Pancreas (tissue), 10 donors: ENCODE data around the gene HNF1A. TPM values are rescaled to one million over a fixed set of nuclear protein-coding genes. Genes with fewer than 3 reads are reported as not detected.
A peak's percentile ranks its signal among the peaks of the same experiment; 100 is the strongest.

Experiments
- ATAC-seq, 4 donors: fragments of 200-7000 bp; cut with Tn5 transposase; one replicate each; pipeline versions ENCODE4 v1.8.0 to v1.9.1; 2020; ENCODE audit warnings: mild to moderate bottlenecking in 4 of 4, moderate library complexity in 4 of 4
- DNase-seq, 6 donors: peaks; one replicate each; pipeline ENCODE4 v3.0.0-alpha.2; 2020
- FAIRE-seq: peaks from 2 replicates; lab custom pipeline; 2012; peaks lifted over from hg19 to GRCh38; lab: Jason Lieb, UNC
- H3K27ac ChIP-seq, 4 donors: fragments of 200-600 bp; sonication (generic); 1 replicate in 3 of 4; 2 replicates in 1 of 4; pipeline versions ENCODE4 v1.5.0 to v1.8.0; 2020
- H3K27me3 ChIP-seq, 4 donors: fragments of 200-600 bp; one replicate each; pipeline ENCODE4 v1.8.0; 2021
- H3K36me3 ChIP-seq, 3 donors: fragments of 200-600 bp; sonication (generic) in 1 of 3; one replicate each; pipeline versions ENCODE4 v1.5.0 to v1.8.0; 2020 to 2021
- H3K4me1 ChIP-seq, 3 donors: fragments of 200-600 bp; one replicate each; pipeline ENCODE4 v1.8.0; 2021
- H3K4me3 ChIP-seq, 4 donors: fragments of 200-600 bp; sonication (generic) in 2 of 4; one replicate each; pipeline versions ENCODE4 v1.5.0 to v1.8.0; 2020 to 2021
- H3K9me3 ChIP-seq, 4 donors: fragments of 200-600 bp; one replicate each; pipeline ENCODE4 v1.8.0; 2021
- CTCF ChIP-seq, 4 donors: fragments of 200-600 bp; sonication (generic) in 3 of 4; IDR thresholded peaks; one replicate each; pipeline versions ENCODE4 v1.5.0 to v1.8.0; 2021; ENCODE audit warnings: antibody characterized with exemption in 4 of 4
- WGBS, 2 donors: extraction: QIAGEN DNeasy Blood & Tissue Kit; methylation state at CpG; one replicate each; pipeline ENCODE4 v1.1.7; 2013; 5-methylcytosine and 5-hydroxymethylcytosine counted together
- intact Hi-C, 3 donors: fragments of 100-400 bp; cut with DNase I; formaldehyde crosslinking; loops; one replicate each; pipeline versions ENCODE4 v1.11.1 to v1.14.2; 2022
- polyA plus RNA-seq, 2 donors: library from polyadenylated mRNA; stranded (reverse); fragments of 200-250 nt; gene quantifications; one replicate each; pipeline ENCODE4 v1.2.3, GENCODE V29; 2013
- total RNA-seq, 6 donors: library from RNA; stranded (reverse); fragmentation: NEBNext Ultra II Directional in 4 of 6; extraction: Animal tissue kit (Norgen Biotek cat#: 25700) in 4 of 6; gene quantifications; one replicate each; pipeline versions ENCODE4 v1.2.1 to v1.2.4, GENCODE V29; 2021 to 2023
- donor health status: healthy with polysubstance abuse.
- donor health status: DM: no; HTN: no; CAD: no; lungs with moderate emphysema.
- donor health status: DM: no; HTN: no; CAD: no.
- donor health status: control.
- donor health status: control.
- donor health status: Bipolar disorder and iron deficiency.
- donor health status: DM: yes; HTN: yes; CAD: no.
- donor health status: DM: no; HTN: no; CAD: no.
- donor health status: DM: no; HTN: no; CAD: no.
- donor health status: DM: yes; HTN: yes; CAD: no.

The HNF1A gene
- total and polyA plus RNA-seq, 8 donors: 4.9 to 17.2 (median 7.8) TPM

GRCh38 chr12:121013715-121014114, 35.4 kb downstream of the HNF1A start:
- WGBS, 2 donors: 71 to 74% methylated on average over 3 of the region's 3 CpGs
- H3K36me3 ChIP-seq: peaks cover 0 to 5% (median 4%) of the 10 kb centered on the region in 3 donors
- no peak for TF ChIP-seq CTCF (IDR thresholded peaks at IDR 0.05)
- DNase-seq (no peak), FAIRE-seq (no peak), ATAC-seq (no peak)
- H3K27ac ChIP-seq: no peak overlapping the region
- H3K9me3 ChIP-seq: no peaks in the 10 kb centered on the region
- H3K27me3 ChIP-seq: no peaks in the 10 kb centered on the region
- H3K4me3 ChIP-seq: no peak overlapping the region
- H3K4me1 ChIP-seq: peaks cover 0 to 6% (median 4%) of the 10 kb centered on the region in 3 donors
- intact Hi-C loops: loop anchor here in 1 of 3 donors (5.0 kb wide), 1 partner anchor 71 kb away; no protein-coding TSS in a partner anchor

DNA sequence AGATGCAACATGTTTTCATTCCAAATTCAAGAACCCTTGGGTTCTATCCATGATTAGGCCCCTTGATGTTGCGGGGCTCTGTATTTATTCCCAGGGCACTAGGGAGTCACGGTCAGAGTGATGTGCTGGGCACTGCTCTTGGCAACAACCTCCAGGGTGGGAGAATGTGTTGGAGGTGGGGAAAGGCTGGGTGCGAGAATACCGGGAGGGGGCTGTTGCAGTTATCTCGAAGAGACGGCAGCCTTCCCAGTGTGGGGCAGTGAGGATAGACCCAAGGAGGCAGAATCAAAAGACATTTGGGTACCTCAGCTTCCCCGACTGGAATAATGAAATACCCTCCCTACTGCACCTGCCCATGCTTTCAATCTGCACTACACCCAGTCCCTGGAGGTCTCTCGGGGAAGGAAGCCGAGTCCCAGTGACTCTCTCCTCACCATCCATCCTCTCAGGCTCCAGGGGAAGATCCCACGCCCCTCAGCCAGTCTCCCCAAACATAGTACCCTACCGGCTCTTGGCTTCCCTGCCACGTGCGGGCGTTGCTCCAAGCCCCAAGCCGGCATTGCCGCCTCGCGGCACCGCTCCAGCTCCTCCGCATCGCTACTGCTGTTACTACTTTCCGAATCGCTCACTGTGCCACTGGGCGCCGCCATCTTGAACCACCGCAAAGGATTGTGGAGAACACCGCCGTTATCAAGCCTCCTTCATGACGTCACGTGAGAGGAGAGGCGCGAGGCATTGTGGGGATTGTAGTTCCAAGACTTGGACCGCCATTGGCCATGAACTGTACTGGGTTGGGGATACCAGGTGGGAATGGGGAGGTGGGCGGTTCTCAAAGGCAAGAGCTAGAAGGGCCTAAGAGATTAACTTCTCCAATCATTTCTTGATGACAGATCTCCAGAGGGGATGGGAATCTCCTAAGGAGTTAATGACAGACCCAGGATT, 37.8 kb downstream of the HNF1A start, which contains the start of gene C12orf43:
C12orf43 (minus strand) TSS at position 663 of the 942 bp plus-strand sequence; CDS start at position 650, 13 bp downstream.
- H3K9me3 ChIP-seq: no peaks in the 10 kb centered on the region
- no peak for FAIRE-seq
- peak; percentile 99 to 100 (median 99) for ATAC-seq
- peak; percentile 84 to 94 (median 90) for DNase-seq
- peak within 1 kb of the TSS in 3 of 4 donors; percentile 13 to 57 (median 27) for H3K27ac ChIP-seq
- H3K4me1 ChIP-seq: peaks cover 0 to 6% (median 4%) of the 10 kb centered on the region in 3 donors
- H3K36me3 ChIP-seq: no peaks in the 10 kb centered on the region
- H3K4me3 ChIP-seq: peak within 1 kb of the TSS; percentile 62 to 96 (median 73)
- intact Hi-C loops: no loop called here
- TF ChIP-seq CTCF (IDR thresholded peaks at IDR 0.05): no peak
- H3K27me3 ChIP-seq: no peaks in the 10 kb centered on the region
- WGBS, 2 donors: 1% methylated on average over 34 of the region's 34 CpGs

- H3K27me3 ChIP-seq: no peaks in the 10 kb centered on the region
- H3K9me3 ChIP-seq: no peaks in the 10 kb centered on the region
- FAIRE-seq: no peak
- no peak for TF ChIP-seq CTCF (IDR thresholded peaks at IDR 0.05)
- intact Hi-C loops: no loop called here
- DNase-seq: peak in 1 of 6 donors; percentile 13
- ATAC-seq: no peak
- H3K4me3 ChIP-seq: no peak overlapping the region
- WGBS, 2 donors: 83 to 89% methylated on average over 15 of the region's 15 CpGs
- no peaks in the 10 kb centered on the region for H3K36me3 ChIP-seq
- H3K27ac ChIP-seq: no peak overlapping the region
- H3K4me1 ChIP-seq: peaks cover 0 to 6% (median 4%) of the 10 kb centered on the region in 3 donors
Observed at GRCh38 chr12:121017966-121018491, 39.7 kb downstream of the HNF1A start.

DNA sequence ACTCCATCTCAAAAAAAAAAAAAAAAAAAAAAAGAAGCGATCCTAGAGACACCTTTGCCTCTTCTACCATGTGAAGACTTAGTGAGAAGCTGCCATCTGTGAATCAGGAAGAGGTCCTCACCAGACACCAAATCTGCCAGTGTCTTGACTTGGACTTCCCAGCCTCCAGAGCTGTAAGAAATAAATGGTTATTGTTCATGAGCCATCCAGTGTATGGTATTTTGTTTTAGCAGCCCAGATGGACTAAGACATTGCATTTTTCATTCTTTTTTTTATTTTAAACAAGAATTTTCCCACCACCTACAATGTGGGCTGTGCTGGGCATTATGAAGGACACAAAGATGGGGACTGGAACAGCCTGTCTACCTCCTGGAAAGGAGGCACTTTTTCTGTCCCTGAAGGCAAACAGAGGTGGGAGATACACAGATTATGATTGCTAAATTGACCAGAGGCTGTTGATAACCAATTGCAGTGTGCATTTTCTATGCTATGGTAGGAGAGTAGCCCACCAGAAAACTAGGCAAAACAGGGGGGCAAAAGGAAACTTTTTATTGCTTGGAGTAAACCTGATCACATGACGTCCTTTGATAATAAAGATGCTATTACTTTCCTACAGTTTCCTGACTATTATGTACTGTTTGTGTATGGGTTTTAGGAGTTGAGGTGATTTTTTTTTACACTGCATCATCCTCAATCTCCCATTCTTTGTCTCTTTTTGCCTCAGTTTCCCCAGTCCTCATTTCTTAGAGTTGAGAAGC, 40.7 kb downstream of the HNF1A start:
- no peaks in the 10 kb centered on the region for H3K27me3 ChIP-seq
- H3K9me3 ChIP-seq: no peaks in the 10 kb centered on the region
- no peaks in the 10 kb centered on the region for H3K36me3 ChIP-seq
- no peak overlapping the region for H3K4me3 ChIP-seq
- intact Hi-C loops: no loop called here
- ATAC-seq (no peak), DNase-seq (peak in 1 of 6 donors; percentile 4), FAIRE-seq (no peak)
- no peak overlapping the region for H3K27ac ChIP-seq
- 92 to 98% methylated on average over 2 of the region's 2 CpGs for WGBS, 2 donors
- peaks cover 0 to 6% (median 4%) of the 10 kb centered on the region in 3 donors for H3K4me1 ChIP-seq
- TF ChIP-seq CTCF (IDR thresholded peaks at IDR 0.05): no peak
